Fibroblast of mammary gland (primary cell): ENCODE results near the gene TNPO3.

Source experiments
- DNase-seq: peaks from one replicate; pipeline ENCODE4 v3.0.0-alpha.2; 2010; ENCODE audit warnings: low read depth
- H3K4me3 ChIP-seq: 2 replicates; pipeline ENCODE4 v1.5.1; 2011; ENCODE audit warnings: low read depth, mild to moderate bottlenecking, low read length, moderate library complexity; ENCODE audit not compliant: control insufficient read depth
- CTCF ChIP-seq: conservative IDR thresholded peaks from 2 replicates; pipeline ENCODE4 v1.5.1; 2011; ENCODE audit warnings: low read depth, low read length, inconsistent platforms; ENCODE audit not compliant: control insufficient read depth, insufficient read depth

Gene TNPO3

DNA sequence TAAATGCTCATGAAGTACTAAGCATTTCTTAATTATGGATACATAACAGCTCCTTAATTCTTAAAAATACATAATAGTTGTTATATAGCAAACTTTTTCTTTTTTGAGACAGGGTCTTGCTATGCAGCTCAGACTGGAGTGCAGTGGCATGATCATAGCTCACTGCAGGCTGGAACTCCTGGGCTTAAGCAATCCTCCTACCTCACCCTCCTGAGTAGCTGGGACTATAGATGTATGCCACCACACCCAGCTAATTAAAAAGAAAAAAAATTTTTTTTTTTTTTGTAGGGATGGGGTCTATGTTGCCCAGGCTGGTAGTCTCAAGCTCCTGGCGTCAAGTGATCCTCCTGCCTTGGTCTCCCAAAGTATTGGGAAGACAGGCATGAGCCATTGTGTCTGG is 86.3 kb downstream of the TNPO3 start:
- TF ChIP-seq CTCF = no peak

GRCh38 chr7:128963327-128963757 is 91.6 kb downstream of the TNPO3 start:
- no peak overlapping the region for H3K4me3 ChIP-seq
- DNase-seq = peak; percentile 17
- no peak for TF ChIP-seq CTCF

More for the DNA sequence above, 86.3 kb downstream of the TNPO3 start:
- H3K4me3 ChIP-seq = no peak overlapping the region
- DNase-seq = no peak

GRCh38 chr7:128962899-128963298 is 92.0 kb downstream of the TNPO3 start:
- no peak overlapping the region for H3K4me3 ChIP-seq
- DNase-seq = no peak
- TF ChIP-seq CTCF = no peak

GRCh38 chr7:128961030-128961659 is 93.8 kb downstream of the TNPO3 start:
- H3K4me3 ChIP-seq = no peak overlapping the region
- DNase-seq = peak; percentile 21
- TF ChIP-seq CTCF = no peak

GRCh38 chr7:128959296-128959695 is 95.6 kb downstream of the TNPO3 start:
- no peak overlapping the region for H3K4me3 ChIP-seq
- TF ChIP-seq CTCF = no peak
- no peak for DNase-seq

DNA sequence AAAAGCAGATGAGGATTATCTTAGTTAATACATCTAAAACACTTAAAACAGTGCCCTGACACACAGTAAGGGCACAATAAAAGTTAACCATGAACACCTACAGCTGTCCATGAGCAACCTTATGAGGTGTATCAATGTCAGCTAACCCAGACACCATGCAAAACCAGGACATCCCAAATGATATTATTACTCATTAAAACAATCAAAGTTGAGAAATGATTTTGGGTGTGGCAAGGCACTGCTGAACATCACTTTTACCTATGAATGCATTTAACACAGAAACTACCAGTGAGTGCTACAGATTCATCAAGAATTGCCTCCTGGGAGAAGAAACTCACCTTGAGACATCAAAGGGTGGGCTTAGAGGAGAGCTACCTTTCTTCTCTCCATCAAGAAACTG is 98.9 kb downstream of the TNPO3 start:
- DNase-seq = no peak

More for the DNA sequence above, 98.9 kb downstream of the TNPO3 start:
- H3K4me3 ChIP-seq = no peak overlapping the region
- no peak for TF ChIP-seq CTCF
